NB4 (cell line): ENCODE measurements around the gene OLFML1.

Experiments used
- DNase-seq: peaks from one replicate; pipeline ENCODE4 v3.0.0; 2010; ENCODE audit warnings: low read depth
- H3K4me3 ChIP-seq: one replicate; pipeline ENCODE4 v1.5.1; 2011; ENCODE audit warnings: mild to moderate bottlenecking, low read depth, low read length, moderate library complexity
- CTCF ChIP-seq: IDR thresholded peaks from one replicate; pipeline ENCODE4 v1.5.1; 2012; ENCODE audit warnings: low read depth, low read length
- MAX ChIP-seq: IDR thresholded peaks from 2 replicates; pipeline ENCODE4 v1.6.1; 2011; ENCODE audit warnings: low read depth, low read length
- MYC ChIP-seq: IDR thresholded peaks from 2 replicates; pipeline ENCODE4 v1.6.1; 2011; ENCODE audit warnings: low read depth, low read length
- POLR2A ChIP-seq: IDR thresholded peaks from 2 replicates; pipeline ENCODE4 v1.6.1; 2011; ENCODE audit warnings: mild to moderate bottlenecking; ENCODE audit not compliant: insufficient read length; ENCODE audit errors: extremely low read depth

The OLFML1 gene

DNA sequence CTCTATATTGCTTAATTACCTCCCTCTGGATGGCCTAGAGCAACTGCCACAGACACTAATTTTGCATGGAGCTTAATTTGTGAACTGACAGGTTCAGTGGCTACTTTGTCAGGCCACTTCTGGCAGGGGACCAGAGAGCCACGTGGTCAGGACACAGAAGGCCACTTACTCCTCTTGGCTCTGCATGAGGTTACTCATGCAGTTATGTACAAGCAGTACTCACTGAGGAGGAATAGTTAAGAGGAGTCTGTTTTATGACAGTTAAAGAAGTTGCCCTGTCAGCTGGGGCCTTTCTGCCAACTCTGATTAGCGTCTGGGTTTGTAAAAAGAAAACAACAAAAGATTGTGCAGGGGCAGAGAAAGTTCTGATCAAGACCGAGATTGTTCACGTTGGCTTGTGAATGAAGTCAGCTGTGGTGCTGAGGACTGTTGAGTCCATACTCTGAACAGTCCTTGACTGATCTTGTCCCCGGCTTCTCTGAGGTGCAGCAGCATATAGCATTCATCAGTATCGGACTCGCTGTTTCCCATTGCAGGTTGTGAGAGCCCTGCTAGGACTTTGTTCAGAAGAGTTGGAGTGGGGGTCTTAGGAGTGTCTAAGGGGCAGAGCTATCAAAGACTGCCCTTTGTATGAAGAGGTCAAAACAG, 69.9 kb downstream of the OLFML1 start:
- TF ChIP-seq POLR2A, result no peak
- TF ChIP-seq MAX, result no peak
- TF ChIP-seq CTCF, result no peak
- TF ChIP-seq MYC, result no peak
- H3K4me3 ChIP-seq, result no peak overlapping the region
- no peak for DNase-seq

DNA sequence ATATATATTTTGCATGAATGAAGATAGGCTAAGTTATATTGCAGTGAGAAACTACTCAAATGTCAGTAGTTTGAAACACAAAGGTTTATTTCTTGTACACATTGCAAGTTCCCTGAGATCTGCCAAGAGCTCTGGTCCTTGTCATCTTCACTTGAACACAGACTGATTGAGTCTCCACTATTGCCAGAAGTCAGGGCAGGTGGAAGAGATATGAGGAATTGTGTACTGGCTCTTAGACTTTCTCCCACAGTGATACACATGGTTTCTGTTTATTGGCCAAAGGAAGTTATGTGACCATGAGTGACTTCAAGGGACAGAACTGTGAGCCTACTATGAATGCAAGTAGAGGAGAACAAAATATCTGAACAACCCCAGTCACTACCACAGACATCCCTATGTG, 72.7 kb downstream of the OLFML1 start:
- no peak for DNase-seq
- TF ChIP-seq MYC (no peak), POLR2A (no peak), MAX (no peak), CTCF (no peak)
- H3K4me3 ChIP-seq, result no peak overlapping the region

DNA sequence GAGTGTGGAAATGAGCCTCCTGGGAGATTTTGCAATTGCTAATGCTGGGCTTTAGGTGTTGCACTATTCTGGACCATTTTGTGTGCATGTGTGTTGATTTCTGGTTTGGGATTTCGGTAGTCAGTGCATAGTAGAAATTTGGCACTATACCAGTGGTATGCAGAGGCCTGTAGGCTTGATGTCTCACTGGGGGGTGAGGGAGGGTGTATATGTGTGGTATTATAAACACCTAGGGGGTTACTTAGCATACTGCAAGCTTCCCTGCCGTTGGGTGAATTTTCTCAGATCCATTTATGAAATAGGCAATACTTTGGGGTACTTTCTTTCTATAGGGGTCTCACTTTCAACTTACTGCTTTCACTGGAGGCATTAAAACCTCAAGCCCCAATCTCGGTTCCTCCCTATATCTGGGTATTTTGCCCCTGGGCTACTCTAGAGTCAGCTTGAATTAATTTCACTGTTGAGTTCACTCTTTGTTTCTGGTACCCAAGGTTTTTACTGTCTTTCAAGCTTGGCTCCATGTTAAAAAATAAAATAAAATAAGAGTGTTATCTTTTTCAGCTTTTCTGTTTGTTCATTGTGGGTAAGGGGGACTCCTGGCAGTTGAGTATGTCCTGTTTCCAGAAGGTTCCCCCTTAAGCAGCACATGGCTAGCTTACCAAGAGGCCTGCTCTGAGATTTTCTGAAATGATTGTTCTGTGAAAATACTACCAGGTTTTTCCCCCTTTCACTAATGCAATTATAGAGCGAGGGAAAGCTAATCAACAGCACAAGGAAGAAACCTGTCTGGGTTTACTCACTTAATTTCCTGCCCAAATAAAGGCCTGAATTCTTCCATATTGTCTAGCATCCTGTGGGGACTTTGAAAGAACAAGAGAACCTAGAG, 74.3 kb downstream of the OLFML1 start:
- no peak for TF ChIP-seq MYC
- TF ChIP-seq MAX, result no peak
- TF ChIP-seq POLR2A, result no peak
- no peak for TF ChIP-seq CTCF
- no peak overlapping the region for H3K4me3 ChIP-seq
- no peak for DNase-seq
